ENCODE data around the gene OBSCN. TPM values are rescaled to one million over a fixed set of nuclear protein-coding genes. Genes with fewer than 3 reads are reported as not detected.
A peak's percentile ranks its signal among the peaks of the same experiment; 100 is the strongest.

Gene OBSCN
- total and polyA plus RNA-seq, 12 donors: 176 to 639 (median 407) TPM

GRCh38 chr1:228286505-228287417, 78.9 kb downstream of the OBSCN start:
- WGBS, 2 donors: 88 to 91% methylated on average over 28 of the region's 28 CpGs
- peaks cover 0 to 99% (median 21%) of the 10 kb centered on the region in 9 donors for H3K36me3 ChIP-seq
- H3K4me3 ChIP-seq: no peak overlapping the region
- no peak overlapping the region for H3K27ac ChIP-seq
- H3K9me3 ChIP-seq: no peaks in the 10 kb centered on the region
- H3K27me3 ChIP-seq: no peaks in the 10 kb centered on the region
- ATAC-seq (peak in 1 of 8 donors; percentile 1), DNase-seq (peak in 1 of 2 donors; percentile 10)
- intact Hi-C loops (cut with DNase I): loop anchor here in 1 of 10 donors (10.0 kb wide), 1 partner anchor 58 kb away; no protein-coding TSS in a partner anchor
- TF ChIP-seq CTCF (IDR thresholded peaks at IDR 0.05): no peak
- H3K4me1 ChIP-seq: peaks cover 0 to 5% (median 0%) of the 10 kb centered on the region in 9 donors

GRCh38 chr1:228287541-228288425, 79.9 kb downstream of the OBSCN start:
- no peak for TF ChIP-seq CTCF (IDR thresholded peaks at IDR 0.05)
- no peak for ATAC-seq
- Histone ChIP-seq H3K4me3 (no peak overlapping the region), H3K36me3 (peaks cover 0 to 99% (median 16%) of the 10 kb centered on the region in 9 donors), H3K27ac (no peak overlapping the region), H3K27me3 (no peaks in the 10 kb centered on the region), H3K4me1 (peaks cover 0 to 5% (median 0%) of the 10 kb centered on the region in 9 donors), H3K9me3 (no peaks in the 10 kb centered on the region)
- DNase-seq: no peak
- 94 to 96% methylated on average over 32 of the region's 32 CpGs for WGBS, 2 donors
- intact Hi-C loops (cut with DNase I): loop anchor here in 1 of 10 donors (10.0 kb wide), 1 partner anchor 57 kb away; no protein-coding TSS in a partner anchor

GRCh38 chr1:228288536-228289238, 80.8 kb downstream of the OBSCN start:
- WGBS, 2 donors: 80 to 83% methylated on average over 18 of the region's 18 CpGs
- intact Hi-C loops (cut with DNase I): loop anchor here in 1 of 10 donors (10.0 kb wide), 1 partner anchor 56 kb away; no protein-coding TSS in a partner anchor
- H3K27ac ChIP-seq: no peak overlapping the region
- H3K9me3 ChIP-seq: no peaks in the 10 kb centered on the region
- ATAC-seq: no peak
- H3K27me3 ChIP-seq: no peaks in the 10 kb centered on the region
- H3K4me1 ChIP-seq: peaks cover 0 to 5% (median 0%) of the 10 kb centered on the region in 9 donors
- no peak for DNase-seq
- H3K36me3 ChIP-seq: peaks cover 0 to 99% (median 7%) of the 10 kb centered on the region in 9 donors
- no peak overlapping the region for H3K4me3 ChIP-seq
- TF ChIP-seq CTCF (IDR thresholded peaks at IDR 0.05): no peak
